GM23338 (cell line): ENCODE results near the gene SUGCT.

Experiments used
- CREB1 ChIP-seq: fragments of 250-450 bp; sonication (Bioruptor Pico); IDR thresholded peaks from 2 replicates; pipeline ENCODE4 v1.5.0; 2020; ENCODE audit warnings: low read depth, mild to moderate bottlenecking, moderate library complexity
- EZH2 ChIP-seq: fragments of 200-600 bp; sonication (generic); IDR thresholded peaks from one replicate; pipeline ENCODE4 v1.8.0; 2017; ENCODE audit warnings: antibody characterized with exemption, mild to moderate bottlenecking, low read depth; ENCODE audit not compliant: unreplicated experiment
- EZH2phosphoT487 ChIP-seq: fragments of 200-600 bp; sonication (generic); IDR thresholded peaks from one replicate; pipeline ENCODE4 v1.8.1; 2018; ENCODE audit warnings: antibody characterized with exemption; ENCODE audit not compliant: unreplicated experiment
- POLR2AphosphoS5 ChIP-seq: IDR thresholded peaks from 2 replicates; pipeline ENCODE4 v1.6.1; 2016; ENCODE audit warnings: antibody characterized with exemption, low read depth
- ZNF114 ChIP-seq: fragments of 250-450 bp; sonication (Bioruptor Pico); IDR thresholded peaks from 2 replicates; pipeline ENCODE4 v1.5.0; 2020; ENCODE audit warnings: mild to moderate bottlenecking, moderate library complexity
- ZNF331 ChIP-seq: fragments of 250-450 bp; sonication (Bioruptor Pico); IDR thresholded peaks from 2 replicates; pipeline ENCODE4 v1.5.0; 2020; ENCODE audit warnings: low read depth, mild to moderate bottlenecking, moderate library complexity
- TF ChIP-seq, protein P1 (sequence below), 2 experiments: fragments of 200-600 bp in 1 of 2; sonication (generic) in 1 of 2; conservative IDR thresholded peaks; 2 replicates each; pipeline versions ENCODE4 v1.5.1 to v1.6.1; 2016 to 2017; ENCODE audit warnings: antibody characterized with exemption in 2 of 2, low read depth in 2 of 2, mild to moderate bottlenecking in 2 of 2, moderate library complexity in 1 of 2
- TF ChIP-seq, protein P2 (sequence below): IDR thresholded peaks from one replicate; pipeline ENCODE4 v1.6.1; 2018; ENCODE audit warnings: antibody characterized with exemption; ENCODE audit not compliant: unreplicated experiment
- TF ChIP-seq, protein P3 (sequence below): IDR thresholded peaks from 2 replicates; pipeline ENCODE4 v1.6.1; 2016; ENCODE audit warnings: antibody characterized with exemption

DNA sequence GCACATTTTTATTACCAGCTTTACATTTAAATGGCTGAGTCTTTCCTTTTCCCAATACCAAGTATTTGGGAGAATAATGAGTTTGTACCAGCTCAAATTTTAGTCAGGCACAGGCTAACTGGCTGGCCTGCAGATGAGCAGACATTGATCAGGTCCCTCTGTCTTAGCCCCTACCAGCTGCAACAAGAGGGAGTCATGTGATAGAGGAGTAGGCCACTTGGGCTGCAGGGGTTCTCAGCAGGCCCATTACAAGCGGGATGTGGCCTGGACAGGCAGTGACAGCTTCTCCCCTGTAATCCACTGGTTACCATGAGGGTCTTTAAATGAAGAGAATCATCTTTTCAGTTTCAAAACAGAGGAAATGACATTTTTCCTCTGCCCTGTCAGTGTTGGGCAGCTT lies 283.6 kb downstream of the SUGCT start:
- no peak for TF ChIP-seq EZH2
- no peak for TF ChIP-seq CREB1 (CRISPR knock-in tag)
- TF ChIP-seq, protein P1, sequence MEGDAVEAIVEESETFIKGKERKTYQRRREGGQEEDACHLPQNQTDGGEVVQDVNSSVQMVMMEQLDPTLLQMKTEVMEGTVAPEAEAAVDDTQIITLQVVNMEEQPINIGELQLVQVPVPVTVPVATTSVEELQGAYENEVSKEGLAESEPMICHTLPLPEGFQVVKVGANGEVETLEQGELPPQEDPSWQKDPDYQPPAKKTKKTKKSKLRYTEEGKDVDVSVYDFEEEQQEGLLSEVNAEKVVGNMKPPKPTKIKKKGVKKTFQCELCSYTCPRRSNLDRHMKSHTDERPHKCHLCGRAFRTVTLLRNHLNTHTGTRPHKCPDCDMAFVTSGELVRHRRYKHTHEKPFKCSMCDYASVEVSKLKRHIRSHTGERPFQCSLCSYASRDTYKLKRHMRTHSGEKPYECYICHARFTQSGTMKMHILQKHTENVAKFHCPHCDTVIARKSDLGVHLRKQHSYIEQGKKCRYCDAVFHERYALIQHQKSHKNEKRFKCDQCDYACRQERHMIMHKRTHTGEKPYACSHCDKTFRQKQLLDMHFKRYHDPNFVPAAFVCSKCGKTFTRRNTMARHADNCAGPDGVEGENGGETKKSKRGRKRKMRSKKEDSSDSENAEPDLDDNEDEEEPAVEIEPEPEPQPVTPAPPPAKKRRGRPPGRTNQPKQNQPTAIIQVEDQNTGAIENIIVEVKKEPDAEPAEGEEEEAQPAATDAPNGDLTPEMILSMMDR (conservative IDR thresholded peaks at IDR 0.05; ENCODE audit: low read depth in 2 of 2): no peak
- TF ChIP-seq, protein P2, sequence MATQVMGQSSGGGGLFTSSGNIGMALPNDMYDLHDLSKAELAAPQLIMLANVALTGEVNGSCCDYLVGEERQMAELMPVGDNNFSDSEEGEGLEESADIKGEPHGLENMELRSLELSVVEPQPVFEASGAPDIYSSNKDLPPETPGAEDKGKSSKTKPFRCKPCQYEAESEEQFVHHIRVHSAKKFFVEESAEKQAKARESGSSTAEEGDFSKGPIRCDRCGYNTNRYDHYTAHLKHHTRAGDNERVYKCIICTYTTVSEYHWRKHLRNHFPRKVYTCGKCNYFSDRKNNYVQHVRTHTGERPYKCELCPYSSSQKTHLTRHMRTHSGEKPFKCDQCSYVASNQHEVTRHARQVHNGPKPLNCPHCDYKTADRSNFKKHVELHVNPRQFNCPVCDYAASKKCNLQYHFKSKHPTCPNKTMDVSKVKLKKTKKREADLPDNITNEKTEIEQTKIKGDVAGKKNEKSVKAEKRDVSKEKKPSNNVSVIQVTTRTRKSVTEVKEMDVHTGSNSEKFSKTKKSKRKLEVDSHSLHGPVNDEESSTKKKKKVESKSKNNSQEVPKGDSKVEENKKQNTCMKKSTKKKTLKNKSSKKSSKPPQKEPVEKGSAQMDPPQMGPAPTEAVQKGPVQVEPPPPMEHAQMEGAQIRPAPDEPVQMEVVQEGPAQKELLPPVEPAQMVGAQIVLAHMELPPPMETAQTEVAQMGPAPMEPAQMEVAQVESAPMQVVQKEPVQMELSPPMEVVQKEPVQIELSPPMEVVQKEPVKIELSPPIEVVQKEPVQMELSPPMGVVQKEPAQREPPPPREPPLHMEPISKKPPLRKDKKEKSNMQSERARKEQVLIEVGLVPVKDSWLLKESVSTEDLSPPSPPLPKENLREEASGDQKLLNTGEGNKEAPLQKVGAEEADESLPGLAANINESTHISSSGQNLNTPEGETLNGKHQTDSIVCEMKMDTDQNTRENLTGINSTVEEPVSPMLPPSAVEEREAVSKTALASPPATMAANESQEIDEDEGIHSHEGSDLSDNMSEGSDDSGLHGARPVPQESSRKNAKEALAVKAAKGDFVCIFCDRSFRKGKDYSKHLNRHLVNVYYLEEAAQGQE: no peak
- TF ChIP-seq POLR2AphosphoS5: no peak
- no peak for TF ChIP-seq EZH2phosphoT487
- TF ChIP-seq ZNF331 (CRISPR knock-in tag): no peak
- TF ChIP-seq ZNF114: no peak
- TF ChIP-seq, protein P3, sequence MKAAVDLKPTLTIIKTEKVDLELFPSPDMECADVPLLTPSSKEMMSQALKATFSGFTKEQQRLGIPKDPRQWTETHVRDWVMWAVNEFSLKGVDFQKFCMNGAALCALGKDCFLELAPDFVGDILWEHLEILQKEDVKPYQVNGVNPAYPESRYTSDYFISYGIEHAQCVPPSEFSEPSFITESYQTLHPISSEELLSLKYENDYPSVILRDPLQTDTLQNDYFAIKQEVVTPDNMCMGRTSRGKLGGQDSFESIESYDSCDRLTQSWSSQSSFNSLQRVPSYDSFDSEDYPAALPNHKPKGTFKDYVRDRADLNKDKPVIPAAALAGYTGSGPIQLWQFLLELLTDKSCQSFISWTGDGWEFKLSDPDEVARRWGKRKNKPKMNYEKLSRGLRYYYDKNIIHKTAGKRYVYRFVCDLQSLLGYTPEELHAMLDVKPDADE: no peak
